Activated T-helper 2 cell treated with anti-CD3 and anti-CD28 coated beads, Interferon-gamma antibody, Interleukin-2, Interleukin-4, amounts not matched to agents 10 μg/mL and 5 μg/mL and 100 μg/mL, durations not matched to agents 14 hours and 24 hours and 36 hours (primary cell): Measurements from ENCODE around the gene ZDHHC5. TPM values are rescaled to one million over a fixed set of nuclear protein-coding genes. Genes with fewer than 3 reads are reported as not detected.
"Not testable (repeated sequence)": the region's sequence is repeated elsewhere in the genome, so short reads cannot be mapped to it uniquely, and the experiment has no call there.

ENCODE experiments used
- DNase-seq: peaks from one replicate; pipeline ENCODE4 v3.0.0; 2021; ENCODE audit warnings: low spot score
- H3K27ac Mint-ChIP-seq: one replicate; pipeline ENCODE4 v1.8.0; 2021; ENCODE audit warnings: mixed read lengths
- H3K27me3 Mint-ChIP-seq: one replicate; pipeline ENCODE4 v1.8.0; 2021; ENCODE audit warnings: low read depth, mixed read lengths
- H3K36me3 Mint-ChIP-seq: one replicate; pipeline ENCODE4 v1.8.0; 2021; ENCODE audit warnings: low read depth, mixed read lengths
- H3K4me1 Mint-ChIP-seq: one replicate; pipeline ENCODE4 v1.8.0; 2021; ENCODE audit warnings: low read depth, mixed read lengths
- H3K4me3 Mint-ChIP-seq: one replicate; pipeline ENCODE4 v1.8.0; 2021; ENCODE audit warnings: low read depth, mild to moderate bottlenecking, moderate library complexity, mixed read lengths
- H3K9me3 Mint-ChIP-seq: one replicate; pipeline ENCODE4 v1.8.0; 2021; ENCODE audit warnings: mixed read lengths
- intact Hi-C: fragments of 100-400 bp; cut with micrococcal nuclease; formaldehyde crosslinking; loops from one replicate; pipeline ENCODE4 v1.15.1; 2023
- total RNA-seq: library from RNA; stranded (reverse); gene quantifications from 2 replicates; pipeline ENCODE4 v1.2.3, GENCODE V29; 2022

Gene ZDHHC5
- total RNA-seq, 1 donor from 2014 or later, result 64.7 TPM

DNA sequence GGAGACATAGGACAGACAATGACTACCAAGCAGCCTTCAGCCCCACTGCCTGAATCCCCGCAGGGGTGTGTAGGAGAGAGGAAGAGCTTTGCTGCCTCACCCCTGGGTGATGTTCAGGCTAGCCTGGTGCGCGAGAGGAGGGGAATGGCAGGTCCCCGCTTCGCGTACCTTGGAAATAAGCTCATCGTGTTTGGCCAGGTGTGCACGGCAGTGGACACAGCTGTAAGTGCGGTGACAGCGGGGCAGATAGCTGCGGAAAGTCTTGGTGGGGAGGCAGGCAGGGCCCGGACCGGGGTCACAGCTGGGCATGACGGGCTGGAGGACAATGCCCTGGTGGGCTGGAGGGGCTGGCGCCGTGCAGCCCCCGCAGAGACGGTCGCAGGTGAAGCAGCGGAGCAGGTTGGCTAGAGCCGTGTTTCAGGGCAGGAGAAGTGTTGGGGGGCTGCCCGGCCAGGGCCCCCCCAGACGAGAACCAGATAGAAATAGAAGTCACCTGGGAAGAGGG lies 21.1 kb upstream of the ZDHHC5 start:
- Mint-ChIP-seq H3K36me3 (no peaks in the 10 kb centered on the region), H3K9me3 (no peaks in the 10 kb centered on the region), H3K4me1 (peaks cover 46% of the 10 kb centered on the region), H3K27me3 (peaks cover 46% of the 10 kb centered on the region), H3K4me3 (no peak overlapping the region), H3K27ac (no peak overlapping the region)
- DNase-seq, result no peak
- intact Hi-C loops, result loop anchor here (5.0 to 10.0 kb wide), 2 partner anchors 222 to 310 kb away; partner anchors contain the start of genes P2RX3, SLC43A3 and SSRP1

DNA sequence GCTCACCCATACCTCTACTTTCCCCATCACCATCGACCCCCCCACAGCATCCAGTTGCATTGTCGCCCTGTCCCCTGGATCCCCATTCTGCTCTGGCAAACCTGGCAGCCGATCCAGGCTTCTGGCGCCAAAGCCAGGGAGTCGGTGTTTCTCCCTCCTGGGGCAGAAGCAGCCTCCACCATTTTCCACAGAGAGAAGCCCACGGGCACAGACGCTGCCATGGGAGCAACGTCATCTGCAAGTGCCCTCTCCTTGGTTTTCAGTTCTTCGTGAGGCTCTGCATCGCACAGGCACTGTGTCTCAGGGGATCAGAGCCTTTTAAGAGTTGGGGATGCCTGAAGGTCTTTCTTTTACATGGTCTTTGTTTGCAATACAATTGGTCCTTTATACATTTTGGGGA lies 20.5 kb upstream of the ZDHHC5 start:
- H3K27me3 Mint-ChIP-seq, result peaks cover 46% of the 10 kb centered on the region
- H3K27ac Mint-ChIP-seq, result no peak overlapping the region
- intact Hi-C loops, result loop anchor here (5.0 to 10.0 kb wide), 2 partner anchors 223 to 310 kb away; partner anchors contain the start of genes P2RX3, SLC43A3 and SSRP1
- H3K4me3 Mint-ChIP-seq, result no peak overlapping the region
- H3K36me3 Mint-ChIP-seq, result no peaks in the 10 kb centered on the region
- peaks cover 46% of the 10 kb centered on the region for H3K4me1 Mint-ChIP-seq
- H3K9me3 Mint-ChIP-seq, result no peaks in the 10 kb centered on the region
- no peak for DNase-seq

DNA sequence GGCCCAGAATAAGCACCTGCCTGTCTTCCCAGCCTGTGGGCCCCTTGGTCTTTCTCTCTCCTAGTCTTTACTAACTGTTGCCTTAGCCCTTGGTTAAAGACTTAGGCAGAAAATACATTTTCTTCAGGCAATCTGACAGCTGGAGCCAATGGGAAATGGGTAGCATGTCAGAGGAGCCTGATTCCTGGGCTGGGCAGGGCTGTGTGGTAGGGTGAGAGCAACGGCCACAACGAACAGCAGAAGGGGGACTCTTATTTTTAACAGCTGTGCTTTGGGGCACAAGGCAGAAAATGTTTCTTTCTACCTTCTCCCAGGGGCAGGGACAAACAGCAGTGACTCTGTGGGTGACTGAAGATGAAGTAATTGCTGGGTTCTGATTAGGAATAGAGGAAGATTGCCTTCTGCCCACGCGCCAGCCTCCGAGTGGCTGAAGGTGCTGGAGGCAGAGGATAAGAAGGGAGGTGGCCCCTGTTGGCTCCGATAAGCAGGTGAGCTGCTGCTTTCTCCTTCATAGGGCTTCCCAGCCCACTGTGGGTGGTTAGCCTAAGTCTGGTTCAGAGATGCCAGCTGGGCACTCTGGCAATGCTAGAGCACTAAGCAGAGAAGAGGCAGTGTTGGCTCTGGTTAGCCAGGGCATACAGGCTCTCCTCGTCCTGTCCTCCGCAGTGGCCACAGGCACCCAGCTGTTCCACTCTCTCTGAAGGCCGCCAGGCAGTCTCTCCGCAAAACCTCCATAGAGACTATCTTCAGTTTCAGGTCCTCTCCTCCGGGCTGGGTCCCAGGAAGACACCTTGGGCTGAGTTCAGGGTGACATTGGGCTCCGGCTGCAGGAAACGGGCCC lies 19.7 kb upstream of the ZDHHC5 start:
- Mint-ChIP-seq H3K9me3 (no peaks in the 10 kb centered on the region), H3K27me3 (peaks cover 42% of the 10 kb centered on the region), H3K36me3 (no peaks in the 10 kb centered on the region), H3K4me3 (peak overlapping the region; percentile 75), H3K27ac (no peak overlapping the region), H3K4me1 (peaks cover 53% of the 10 kb centered on the region)
- intact Hi-C loops, result loop anchor here (5.0 to 10.0 kb wide), 2 partner anchors 223 to 311 kb away; partner anchors contain the start of genes P2RX3, SLC43A3 and SSRP1
- no peak for DNase-seq

DNA sequence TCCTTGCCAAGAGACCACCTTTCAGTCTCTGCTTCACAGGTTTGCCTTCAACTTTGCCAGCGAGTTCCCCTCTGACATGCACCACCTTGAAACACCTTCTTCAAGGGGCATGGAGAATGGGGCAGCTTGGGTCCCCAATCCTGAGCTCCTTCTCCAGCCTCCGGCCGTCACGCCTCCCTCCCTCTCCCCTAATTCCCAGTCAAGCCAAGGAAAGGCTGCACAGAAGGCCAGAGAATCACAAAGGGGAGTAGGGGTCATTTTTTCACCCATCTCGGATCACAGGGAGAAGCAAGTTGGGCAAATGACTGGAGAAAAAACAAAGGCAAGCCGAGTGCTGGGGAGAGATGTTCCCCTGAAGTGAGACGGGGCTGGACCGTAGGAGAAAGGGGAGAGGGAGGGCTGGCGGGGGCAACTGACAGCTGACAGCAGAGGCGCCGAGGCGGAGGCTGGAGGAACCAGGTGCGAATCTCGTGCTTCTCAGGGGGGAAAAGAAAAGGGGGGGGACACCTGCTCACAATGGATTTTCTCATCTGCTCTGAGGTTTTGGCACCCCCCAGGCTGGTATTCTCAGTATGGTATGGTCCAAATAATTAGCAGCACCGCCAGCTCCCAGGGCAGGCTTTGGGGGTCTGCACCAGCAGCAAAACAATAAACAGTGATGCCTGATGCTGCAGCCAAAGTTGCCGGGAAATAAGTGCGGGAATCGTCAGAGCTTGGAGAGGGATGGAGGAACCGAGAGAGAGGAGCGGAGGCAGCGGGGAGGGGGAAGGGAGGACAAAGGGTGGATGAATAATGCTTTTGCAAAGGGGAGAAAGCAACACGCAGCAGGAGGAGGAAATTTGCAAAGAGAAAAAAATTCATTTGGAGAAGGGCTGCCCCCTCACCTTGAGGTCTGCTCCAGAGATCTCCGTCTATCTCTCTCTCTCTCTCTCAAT lies 18.8 kb upstream of the ZDHHC5 start:
- no peaks in the 10 kb centered on the region for H3K36me3 Mint-ChIP-seq
- peaks cover 52% of the 10 kb centered on the region for H3K4me1 Mint-ChIP-seq
- intact Hi-C loops, result loop anchor here (5.0 to 10.0 kb wide), 2 partner anchors 224 to 312 kb away; partner anchors contain the start of genes P2RX3, SLC43A3 and SSRP1
- H3K27me3 Mint-ChIP-seq, result peaks cover 35% of the 10 kb centered on the region
- peak overlapping the region; percentile 75 for H3K4me3 Mint-ChIP-seq
- H3K9me3 Mint-ChIP-seq, result no peaks in the 10 kb centered on the region
- H3K27ac Mint-ChIP-seq, result peak overlapping the region; percentile 8
- DNase-seq, result no peak

DNA sequence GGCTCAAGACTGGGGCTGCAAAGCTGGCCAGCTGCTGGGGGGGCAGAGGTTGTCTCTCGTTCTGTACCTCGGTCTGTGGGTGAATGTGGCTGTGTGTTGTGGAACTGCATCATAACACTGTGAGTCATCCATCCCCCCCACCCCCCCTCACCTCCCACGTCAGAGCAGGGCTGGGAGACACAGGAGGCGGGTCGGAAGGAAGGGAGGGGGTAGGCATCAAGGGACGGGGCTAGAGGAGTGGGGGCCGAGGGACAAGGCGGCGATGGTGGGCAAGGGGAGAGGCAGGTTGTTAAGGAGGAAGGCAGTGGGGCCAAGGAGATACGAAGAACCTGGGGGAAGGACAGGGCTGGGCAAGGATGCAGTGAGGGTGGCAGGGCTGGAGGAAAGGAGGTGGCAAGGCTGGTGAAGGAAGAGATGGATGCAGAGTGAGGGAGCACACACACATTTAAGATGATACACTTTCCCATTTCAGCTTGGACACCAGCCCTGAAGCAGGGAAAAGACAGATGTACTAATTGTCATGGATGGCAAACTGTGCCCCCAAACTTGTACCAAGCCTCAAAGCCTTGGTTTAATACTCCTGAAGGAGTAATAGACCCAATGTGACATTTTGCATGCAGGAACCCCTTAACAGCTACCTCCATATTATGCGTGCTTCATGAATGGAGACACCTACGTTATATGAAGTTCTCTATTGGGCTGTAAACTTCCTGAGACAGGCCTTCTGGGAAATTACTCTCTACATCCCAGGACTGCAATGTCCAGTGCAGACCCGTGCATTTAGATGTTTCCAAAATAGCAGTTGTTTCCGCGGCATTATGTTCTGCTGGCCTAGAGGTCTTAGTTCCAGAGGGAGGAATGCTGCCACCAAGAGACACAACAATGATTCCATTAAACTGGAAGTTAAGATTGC lies 17.8 kb upstream of the ZDHHC5 start, which contains the start of gene YPEL4:
Gene YPEL4, minus strand, starts transcription at position 87 of the 913 bp plus-strand sequence. CDS start 2,805 bp downstream, outside the sequence.
- H3K4me3 Mint-ChIP-seq, result peak within 1 kb of the TSS; percentile 75
- peaks cover 52% of the 10 kb centered on the region for H3K4me1 Mint-ChIP-seq
- H3K36me3 Mint-ChIP-seq, result no peaks in the 10 kb centered on the region
- peak; percentile 54 for DNase-seq
- no peaks in the 10 kb centered on the region for H3K9me3 Mint-ChIP-seq
- H3K27me3 Mint-ChIP-seq, result peaks cover 32% of the 10 kb centered on the region
- peak within 1 kb of the TSS; percentile 64 for H3K27ac Mint-ChIP-seq
- intact Hi-C loops, result loop anchor here (5.0 to 10.0 kb wide), 2 partner anchors 225 to 313 kb away; partner anchors contain the start of genes P2RX3, SLC43A3 and SSRP1

DNA sequence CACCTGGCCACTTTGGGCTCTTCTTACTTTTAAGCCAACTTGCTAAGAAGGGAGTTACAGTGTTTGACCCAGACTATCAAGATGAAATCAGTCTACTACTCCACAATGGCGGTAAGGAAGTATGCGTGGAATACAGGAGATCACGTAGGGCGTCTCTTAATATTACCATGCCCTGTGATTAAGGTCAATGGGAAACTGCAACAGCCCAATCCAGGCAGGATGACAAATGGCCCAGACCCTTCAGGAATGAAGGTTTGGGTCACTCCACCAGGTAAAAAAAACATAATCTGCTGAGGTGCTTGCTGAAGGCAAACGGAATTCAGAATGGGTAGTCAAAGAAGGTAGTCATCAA lies 17.2 kb upstream of the ZDHHC5 start:
- no peaks in the 10 kb centered on the region for H3K36me3 Mint-ChIP-seq
- H3K9me3 Mint-ChIP-seq, result no peaks in the 10 kb centered on the region
- DNase-seq, result no peak
- H3K27ac Mint-ChIP-seq, result no peak overlapping the region
- H3K4me1 Mint-ChIP-seq, result peaks cover 52% of the 10 kb centered on the region
- peaks cover 31% of the 10 kb centered on the region for H3K27me3 Mint-ChIP-seq
- no peak overlapping the region for H3K4me3 Mint-ChIP-seq
- intact Hi-C loops, result no loop called here

DNA sequence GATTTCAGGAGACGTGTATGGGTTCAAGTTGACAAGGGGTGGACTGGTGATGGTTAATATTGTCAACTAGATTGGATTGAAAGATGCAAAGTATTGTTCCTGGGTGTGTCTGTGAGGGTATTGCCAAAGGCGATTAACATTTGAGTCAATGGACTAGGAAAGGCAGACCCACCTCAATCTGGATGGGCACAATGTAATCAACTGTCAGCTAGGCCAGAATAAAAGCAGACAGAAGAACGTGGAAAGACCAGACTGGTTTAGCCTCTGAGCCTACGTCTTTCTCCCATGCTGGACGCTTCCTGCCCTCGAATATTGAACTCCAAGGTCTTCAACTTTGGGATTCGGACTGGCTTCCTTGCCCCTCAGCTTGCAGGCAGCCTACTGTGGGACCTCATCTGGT lies 16.5 kb upstream of the ZDHHC5 start:
- intact Hi-C loops, result no loop called here
- Mint-ChIP-seq H3K4me3 (no peak overlapping the region), H3K9me3 (no peaks in the 10 kb centered on the region), H3K27me3 (peaks cover 25% of the 10 kb centered on the region), H3K36me3 (no peaks in the 10 kb centered on the region), H3K27ac (no peak overlapping the region), H3K4me1 (peaks cover 46% of the 10 kb centered on the region)
- no peak for DNase-seq

DNA sequence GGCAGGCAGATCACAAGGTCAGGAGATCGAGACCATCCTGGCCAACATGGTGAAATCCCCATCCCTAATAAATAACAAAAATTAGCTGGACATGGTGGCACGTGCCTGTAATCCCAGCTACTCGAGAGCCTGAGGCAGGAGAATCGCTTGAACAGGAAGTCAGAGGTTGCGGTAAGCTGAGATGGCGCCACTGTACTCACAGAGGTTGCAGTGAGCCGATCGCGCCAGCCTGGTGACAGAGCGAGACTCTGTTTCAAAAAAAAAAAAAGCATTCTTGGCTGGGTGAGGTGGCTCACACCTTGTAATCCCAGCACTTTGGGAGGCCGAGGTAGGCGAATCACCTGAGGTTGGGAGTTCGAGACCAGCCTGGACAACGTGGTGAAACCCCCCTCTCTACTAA lies 15.7 kb upstream of the ZDHHC5 start:
- H3K27ac Mint-ChIP-seq, intact Hi-C loops, DNase-seq, H3K4me3 Mint-ChIP-seq, H3K9me3 Mint-ChIP-seq, H3K36me3 Mint-ChIP-seq: not testable (repeated sequence)
- Mint-ChIP-seq H3K4me1 (peaks cover 46% of the 10 kb centered on the region), H3K27me3 (peaks cover 17% of the 10 kb centered on the region)

DNA sequence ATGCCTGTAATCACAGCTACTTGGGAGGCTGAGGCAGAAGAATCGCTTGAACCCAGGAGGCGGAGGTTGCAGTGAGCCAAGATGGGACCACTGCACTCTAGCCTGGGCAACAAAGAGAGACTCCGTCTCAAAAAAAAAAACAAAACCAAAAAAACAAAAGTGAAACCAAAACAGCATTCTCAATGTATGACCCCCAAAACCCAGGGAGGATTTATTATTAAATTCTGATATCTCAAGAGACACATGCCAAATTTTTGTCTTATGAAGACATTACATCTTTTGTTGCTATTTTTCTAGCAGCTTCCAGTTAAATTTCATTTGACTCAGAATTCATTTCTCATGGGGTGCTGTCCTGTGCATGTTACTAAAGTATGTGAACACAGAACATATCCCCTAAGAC lies 15.3 kb upstream of the ZDHHC5 start:
- intact Hi-C loops, result no loop called here
- Mint-ChIP-seq H3K36me3 (peaks cover 2% of the 10 kb centered on the region), H3K27me3 (peaks cover 12% of the 10 kb centered on the region), H3K9me3 (no peaks in the 10 kb centered on the region), H3K4me1 (peaks cover 44% of the 10 kb centered on the region), H3K4me3 (no peak overlapping the region), H3K27ac (no peak overlapping the region)
- no peak for DNase-seq

DNA sequence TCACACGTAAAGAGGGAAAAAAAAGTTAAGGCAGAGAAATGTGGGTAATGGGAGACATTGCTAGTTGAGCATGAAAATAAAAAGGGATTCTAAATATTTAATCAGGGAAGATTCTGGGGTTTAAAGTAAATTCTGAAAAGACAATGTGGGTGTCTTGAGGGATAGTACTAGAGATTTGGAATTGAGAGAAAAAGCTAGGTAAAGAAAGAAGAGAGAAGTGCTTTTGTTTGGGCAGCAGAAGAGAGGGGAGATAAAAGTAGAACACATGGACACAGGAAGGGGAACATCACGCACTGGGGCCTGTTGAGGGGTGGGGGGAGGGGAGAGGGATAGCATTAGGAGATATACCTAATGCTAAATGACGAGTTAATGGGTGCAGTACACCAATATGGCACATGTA lies 14.8 kb upstream of the ZDHHC5 start:
- DNase-seq, result no peak
- H3K4me3 Mint-ChIP-seq, result no peak overlapping the region
- no peak overlapping the region for H3K27ac Mint-ChIP-seq
- intact Hi-C loops, result no loop called here
- no peaks in the 10 kb centered on the region for H3K9me3 Mint-ChIP-seq
- H3K4me1 Mint-ChIP-seq, result peaks cover 43% of the 10 kb centered on the region
- peaks cover 7% of the 10 kb centered on the region for H3K27me3 Mint-ChIP-seq
- H3K36me3 Mint-ChIP-seq, result peaks cover 5% of the 10 kb centered on the region

DNA sequence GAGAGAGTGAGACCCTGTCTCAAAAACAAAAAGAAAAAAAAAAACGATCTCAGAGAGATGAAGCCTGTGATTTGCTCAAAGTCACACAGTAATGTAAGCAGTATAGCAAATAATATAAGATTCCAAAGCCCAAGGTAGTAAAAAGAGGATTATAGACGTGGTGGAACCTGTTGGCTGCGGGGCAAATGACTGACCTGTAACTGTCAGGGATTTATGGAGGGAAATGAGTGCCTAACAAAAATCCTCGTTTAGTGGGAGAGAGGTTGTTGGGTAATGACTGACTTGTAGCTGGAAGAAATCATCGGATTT lies 11.1 kb upstream of the ZDHHC5 start:
- intact Hi-C loops, result loop anchor here (1.0 to 2.0 kb wide), 5 partner anchors 10 to 921 kb away; partner anchors contain the start of genes MED19, SELENOH, TIMM10 and TMX2
- Mint-ChIP-seq H3K27me3 (no peaks in the 10 kb centered on the region), H3K27ac (peak overlapping the region; percentile 60)

More for the DNA sequence above, 11.1 kb upstream of the ZDHHC5 start:
- no peak for DNase-seq
- H3K9me3 Mint-ChIP-seq, result no peaks in the 10 kb centered on the region
- H3K4me3 Mint-ChIP-seq, result peak overlapping the region; percentile 54
- H3K36me3 Mint-ChIP-seq, result peaks cover 30% of the 10 kb centered on the region
- peaks cover 26% of the 10 kb centered on the region for H3K4me1 Mint-ChIP-seq
